GM21825 (cell line): ENCODE data around the gene ACP2.

Source experiments
- ATAC-seq: cut with Tn5 transposase; IDR thresholded peaks from one replicate; pipeline ENCODE4 v1.9.1; 2021; ENCODE audit warnings: mild to moderate bottlenecking, moderate library complexity; ENCODE audit not compliant: unreplicated experiment

The ACP2 gene

DNA sequence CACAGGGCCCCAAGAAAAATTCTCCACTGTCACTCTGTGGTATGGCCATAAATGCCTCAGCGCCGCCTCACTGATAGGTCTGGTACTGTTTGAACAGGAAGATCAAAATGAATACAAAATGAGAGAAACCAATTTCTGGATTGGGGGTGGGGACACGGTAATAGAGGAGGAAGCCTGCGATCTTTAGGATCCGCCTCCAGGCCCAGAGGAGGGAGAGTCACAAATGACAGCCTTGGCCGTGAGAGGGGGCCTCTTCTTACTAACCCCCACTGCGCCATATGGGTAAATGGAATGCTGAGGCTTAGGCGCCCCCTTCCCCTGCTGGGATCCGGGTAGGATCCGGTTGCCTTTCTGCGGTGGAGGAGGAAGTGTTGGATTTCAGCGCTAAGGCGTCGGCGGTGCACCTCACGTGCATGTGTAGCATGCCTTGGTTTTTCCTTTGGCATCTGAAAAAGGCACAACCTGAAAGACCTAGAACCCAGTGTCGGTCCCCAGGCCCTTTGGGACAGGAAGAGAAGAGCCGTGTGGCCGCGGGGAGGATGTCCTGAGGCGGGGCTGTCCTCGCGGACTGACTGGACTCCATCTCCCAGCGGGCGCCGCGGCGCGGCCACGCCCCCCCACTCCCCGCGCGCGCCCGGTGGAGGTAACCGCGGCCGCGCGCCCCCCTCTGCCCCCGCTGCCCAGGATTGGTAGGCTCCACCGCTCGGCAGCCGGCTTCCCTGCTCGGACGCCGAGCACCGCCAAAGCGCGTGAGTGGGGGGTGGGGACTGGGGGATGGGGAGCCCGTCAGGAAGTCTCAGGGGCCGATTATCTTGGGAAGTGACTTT is 20.6 kb upstream of the ACP2 start:
- ATAC-seq: peak; percentile 42

DNA sequence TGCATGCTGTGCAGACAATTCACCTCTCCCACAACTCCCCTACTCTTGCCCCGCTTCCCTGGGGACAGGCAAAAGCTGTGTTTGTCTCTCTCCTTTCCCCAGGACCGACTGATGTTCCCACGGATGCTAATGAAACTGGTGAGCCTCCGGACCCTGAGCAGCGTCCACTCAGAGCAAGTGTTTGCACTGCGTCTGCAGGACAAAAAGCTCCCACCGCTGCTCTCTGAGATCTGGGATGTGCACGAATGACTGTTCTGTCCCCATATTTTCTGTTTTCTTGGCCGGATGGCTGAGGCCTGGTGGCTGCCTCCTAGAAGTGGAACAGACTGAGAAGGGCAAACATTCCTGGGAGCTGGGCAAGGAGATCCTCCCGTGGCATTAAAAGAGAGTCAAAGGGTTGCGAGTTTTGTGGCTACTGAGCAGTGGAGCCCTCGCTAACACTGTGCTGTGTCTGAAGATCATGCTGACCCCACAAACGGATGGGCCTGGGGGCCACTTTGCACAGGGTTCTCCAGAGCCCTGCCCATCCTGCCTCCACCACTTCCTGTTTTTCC is 19.9 kb upstream of the ACP2 start:
- no peak for ATAC-seq

DNA sequence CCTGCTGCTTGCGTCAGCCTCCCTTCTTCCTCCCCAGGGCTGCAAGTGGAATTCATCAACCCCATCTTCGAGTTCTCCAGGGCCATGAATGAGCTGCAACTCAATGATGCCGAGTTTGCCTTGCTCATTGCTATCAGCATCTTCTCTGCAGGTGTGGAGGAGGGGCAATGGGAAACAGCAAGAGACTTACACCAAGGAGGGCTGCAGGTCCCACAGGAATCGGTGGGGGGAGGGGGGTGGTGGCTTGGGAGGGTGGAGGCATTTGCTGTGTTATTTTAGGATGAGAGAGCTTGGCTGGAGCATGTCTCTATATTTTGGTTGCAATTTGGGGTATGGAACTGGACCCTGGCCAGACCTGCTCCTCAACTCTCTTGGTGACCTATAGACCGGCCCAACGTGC is 19.3 kb upstream of the ACP2 start:
- ATAC-seq: no peak

DNA sequence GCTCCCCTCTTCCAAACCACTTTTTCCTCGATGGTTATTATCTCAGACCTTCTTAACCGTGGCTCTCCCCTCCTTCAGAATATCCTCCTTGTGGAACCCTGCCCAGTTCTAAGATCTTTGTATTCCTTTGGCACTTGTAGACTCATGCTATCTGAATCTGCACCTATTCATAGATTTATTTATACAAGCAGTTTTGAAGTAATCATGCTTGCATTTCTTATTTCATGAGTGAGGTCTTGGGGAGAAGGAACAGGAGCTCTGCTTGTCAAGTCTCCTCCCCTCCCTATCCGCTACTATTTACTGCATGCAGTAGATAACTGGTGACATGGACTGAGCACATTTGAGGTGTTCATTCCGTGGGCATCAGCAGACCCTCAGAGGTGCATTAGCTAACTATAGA is 15.9 kb upstream of the ACP2 start:
- no peak for ATAC-seq

DNA sequence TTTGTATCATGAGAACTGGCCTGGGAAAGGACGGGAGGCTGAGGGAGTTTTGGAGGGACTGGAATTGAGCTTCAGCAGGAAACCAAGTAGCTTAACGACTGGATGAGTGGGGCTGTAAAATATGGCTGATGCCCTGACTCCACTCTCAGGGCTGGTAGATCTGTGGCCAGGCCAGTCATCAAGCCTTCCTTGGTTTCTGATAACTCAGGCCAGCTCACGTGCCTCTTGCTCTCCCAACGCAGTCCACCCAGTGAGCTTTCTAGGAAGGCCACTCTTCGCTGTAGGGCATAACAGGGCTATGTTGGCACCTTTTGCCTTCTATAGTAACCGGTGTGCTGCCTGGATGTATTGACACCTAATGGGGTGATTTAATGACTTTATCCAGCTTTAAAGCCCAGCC is 15.5 kb upstream of the ACP2 start:
- ATAC-seq: no peak

DNA sequence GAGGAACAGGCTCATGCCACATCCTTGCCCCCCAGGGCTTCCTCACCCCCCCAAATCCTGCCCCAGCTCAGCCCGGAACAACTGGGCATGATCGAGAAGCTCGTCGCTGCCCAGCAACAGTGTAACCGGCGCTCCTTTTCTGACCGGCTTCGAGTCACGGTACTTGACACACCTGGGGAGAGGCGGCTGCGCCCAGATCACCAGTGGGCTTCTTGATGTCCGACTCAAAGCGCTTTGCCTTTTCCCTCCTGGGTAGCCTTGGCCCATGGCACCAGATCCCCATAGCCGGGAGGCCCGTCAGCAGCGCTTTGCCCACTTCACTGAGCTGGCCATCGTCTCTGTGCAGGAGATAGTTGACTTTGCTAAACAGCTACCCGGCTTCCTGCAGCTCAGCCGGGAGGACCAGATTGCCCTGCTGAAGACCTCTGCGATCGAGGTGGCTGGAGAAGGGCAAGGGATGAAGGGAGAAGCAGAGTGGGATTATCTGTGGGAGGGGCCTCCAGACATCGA is 12.7 kb upstream of the ACP2 start:
- no peak for ATAC-seq

DNA sequence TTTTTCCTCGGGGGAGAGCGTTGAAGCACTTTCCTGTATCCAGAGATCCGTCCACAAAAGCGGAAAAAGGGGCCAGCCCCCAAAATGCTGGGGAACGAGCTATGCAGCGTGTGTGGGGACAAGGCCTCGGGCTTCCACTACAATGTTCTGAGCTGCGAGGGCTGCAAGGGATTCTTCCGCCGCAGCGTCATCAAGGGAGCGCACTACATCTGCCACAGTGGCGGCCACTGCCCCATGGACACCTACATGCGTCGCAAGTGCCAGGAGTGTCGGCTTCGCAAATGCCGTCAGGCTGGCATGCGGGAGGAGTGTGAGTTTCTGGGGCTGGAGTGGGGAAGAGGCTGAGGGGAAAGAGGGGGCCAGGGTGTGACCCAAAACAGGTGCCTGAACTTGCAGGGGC is 11.8 kb upstream of the ACP2 start:
- ATAC-seq: no peak

DNA sequence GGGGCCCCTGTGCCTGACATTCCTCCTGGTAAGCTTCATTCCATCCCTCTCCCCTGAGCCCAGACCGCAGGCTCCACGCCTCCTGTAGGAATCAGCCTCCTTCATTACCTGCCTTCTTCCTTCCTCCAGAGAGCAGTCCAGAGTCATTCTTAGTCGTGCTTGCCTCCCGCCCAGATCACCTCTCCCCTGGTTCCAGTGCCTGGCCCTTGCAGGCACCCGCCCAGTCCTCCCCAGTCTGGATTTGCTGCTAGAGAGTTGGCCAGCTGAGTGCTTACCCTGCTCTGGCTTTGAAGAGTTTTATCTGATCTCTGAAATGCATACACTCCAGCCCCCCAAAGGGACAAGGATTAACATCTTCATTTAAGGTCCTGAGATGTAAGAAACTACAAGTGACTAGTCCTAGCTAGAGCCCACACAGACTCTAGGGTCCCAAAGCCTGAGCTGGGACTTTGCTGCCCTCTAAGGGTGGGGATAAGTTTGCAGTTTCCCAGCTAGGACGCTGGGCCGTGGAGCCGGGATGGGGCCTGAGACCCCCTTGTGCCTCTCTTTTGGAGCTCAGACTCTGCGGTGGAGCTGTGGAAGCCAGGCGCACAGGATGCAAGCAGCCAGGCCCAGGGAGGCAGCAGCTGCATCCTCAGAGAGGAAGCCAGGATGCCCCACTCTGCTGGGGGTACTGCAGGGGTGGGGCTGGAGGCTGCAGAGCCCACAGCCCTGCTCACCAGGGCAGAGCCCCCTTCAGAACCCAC is 10.8 kb upstream of the ACP2 start:
- ATAC-seq: no peak

DNA sequence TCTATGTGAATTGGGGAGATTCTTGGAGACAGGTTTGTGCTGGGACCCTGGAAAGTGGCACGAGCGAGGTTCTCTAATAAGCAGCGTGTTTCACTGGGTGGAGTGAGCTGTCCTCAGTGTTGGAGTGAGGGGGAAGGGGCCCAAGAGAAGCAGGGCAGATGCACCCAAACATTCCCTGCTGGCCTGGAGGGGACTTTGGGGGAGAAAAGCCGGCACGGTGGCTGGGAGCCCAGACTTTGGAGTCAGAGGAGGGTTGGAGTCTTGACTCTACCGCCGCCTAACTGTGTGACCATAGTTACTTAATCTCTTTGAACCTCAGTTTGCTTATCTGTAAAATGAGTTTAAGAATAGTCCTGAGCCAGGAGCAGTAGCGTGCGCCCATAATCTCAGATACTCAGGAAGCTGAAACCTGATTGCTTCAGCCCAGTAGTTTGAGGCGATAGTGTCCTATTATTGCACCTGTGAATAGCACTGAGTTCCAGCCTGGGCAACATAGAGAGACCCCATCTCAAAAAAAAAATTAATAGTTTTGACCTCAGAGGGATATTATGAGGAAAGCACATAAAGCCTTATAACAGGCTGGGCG is 9.8 kb upstream of the ACP2 start:
- ATAC-seq: no peak

DNA sequence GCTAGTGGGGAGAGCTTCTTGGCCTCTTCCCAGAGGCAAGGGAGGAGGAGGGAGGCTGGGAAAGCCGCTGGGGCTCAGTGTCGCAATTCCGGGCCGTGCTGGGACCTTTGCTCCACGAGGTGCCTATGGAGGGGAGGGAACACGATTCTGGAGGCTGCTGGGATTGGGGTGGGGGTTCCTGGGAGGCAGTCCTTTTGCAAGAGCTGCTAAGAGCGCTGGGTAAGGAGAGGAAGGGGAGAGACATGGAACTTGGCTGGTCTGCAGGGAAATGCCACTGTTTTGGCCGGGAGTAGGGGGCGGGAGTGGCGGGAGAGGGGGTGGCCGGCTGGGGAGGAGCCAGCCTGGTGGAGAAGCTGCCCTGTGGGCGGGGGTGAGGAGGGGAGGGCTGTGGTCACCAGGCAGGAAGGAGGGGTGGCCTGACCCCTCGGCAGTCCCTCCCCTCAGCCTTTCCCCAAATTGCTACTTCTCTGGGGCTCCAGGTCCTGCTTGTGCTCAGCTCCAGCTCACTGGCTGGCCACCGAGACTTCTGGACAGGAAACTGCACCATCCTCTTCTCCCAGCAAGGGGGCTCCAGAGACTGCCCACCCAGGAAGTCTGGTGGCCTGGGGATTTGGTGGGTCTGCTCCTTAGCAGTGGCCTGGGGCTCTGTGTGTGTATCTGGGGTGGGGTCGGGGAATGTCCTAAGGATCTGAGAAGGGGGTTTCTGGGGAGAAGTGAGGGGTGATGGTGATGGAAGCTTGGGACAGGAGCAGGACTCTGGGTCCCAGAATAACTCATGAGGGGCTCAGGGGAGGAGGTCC is 9.1 kb upstream of the ACP2 start, which contains the start of gene NR1H3:
Gene NR1H3, plus strand, starts transcription at position 480 of the 800 bp plus-strand sequence. CDS start 1,221 bp downstream, outside the sequence.
- no peak for ATAC-seq

DNA sequence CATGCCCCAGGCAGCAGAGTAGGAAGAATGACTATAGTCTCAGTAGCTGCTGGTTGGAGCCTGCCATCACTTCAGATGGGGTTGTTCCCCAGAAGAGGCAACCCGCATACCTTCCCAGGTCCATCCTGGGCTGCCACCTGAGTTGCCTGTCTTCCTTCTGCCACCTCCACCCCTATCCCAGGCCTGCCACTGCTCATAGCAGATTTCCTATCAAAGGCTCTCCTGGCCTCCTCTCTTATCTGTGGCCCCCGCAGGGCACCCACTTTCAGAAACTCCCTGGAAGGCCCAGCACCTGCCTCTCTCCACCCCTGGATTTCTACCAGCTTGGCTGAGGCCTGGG is 8.5 kb upstream of the ACP2 start:
- no peak for ATAC-seq

DNA sequence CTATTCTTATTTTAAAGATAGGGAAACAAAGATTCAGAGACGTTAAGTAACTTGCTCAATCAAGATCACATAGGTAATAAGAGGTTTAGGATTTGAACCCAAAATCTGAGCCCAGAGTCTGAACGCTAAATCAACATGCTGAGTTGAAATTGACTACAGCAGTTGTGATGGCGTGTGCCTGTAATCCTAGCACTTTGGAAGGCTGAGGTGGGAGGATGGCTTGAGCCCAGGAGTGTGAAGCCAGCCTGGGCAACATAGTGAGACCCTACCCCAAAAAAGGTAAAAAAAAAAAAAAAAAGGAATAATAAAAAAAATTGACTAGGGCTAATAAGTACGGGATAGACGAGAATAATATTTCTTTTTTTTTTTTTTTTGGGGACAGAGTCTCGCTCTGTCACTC is 7.8 kb upstream of the ACP2 start:
- no peak for ATAC-seq

DNA sequence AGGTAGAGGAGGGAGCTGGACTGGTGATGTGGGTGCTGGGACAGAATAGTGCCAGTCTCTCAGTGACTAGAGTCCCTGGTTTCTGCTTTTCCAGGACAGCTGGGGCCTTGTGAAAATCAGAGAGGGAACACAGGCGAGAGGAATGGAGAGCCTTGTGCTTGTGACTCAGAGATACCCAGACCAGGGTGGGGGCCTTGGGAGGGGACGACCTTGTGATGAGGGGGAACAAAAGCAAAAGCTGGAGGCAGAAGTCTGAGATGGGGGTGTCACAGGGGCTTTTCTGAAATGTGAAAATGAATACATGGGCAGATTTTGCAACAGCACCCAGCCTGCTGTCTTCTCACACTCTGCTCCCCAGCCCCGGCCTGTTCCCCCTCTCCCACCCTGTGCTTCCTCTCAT is 5.8 kb upstream of the ACP2 start:
- ATAC-seq: no peak

DNA sequence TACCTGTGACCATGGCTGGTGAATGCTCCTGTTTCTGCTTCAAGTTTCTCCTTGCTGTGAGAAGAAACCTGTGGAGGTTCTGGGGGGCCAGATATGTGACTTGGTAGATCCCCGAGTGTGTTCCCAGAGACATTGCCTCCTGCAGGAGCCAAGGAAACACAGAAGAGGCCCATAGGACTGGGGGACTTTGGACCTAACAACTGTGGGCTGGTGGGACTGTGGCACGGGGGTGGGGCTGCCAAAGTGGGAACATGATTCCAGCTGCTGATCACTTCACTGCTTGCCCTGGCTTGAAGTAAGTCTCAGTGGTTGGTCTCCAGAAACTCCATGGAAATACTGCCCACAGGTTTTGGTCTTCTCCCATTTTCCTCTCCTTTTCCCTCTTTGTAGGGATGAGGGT is 5.0 kb upstream of the ACP2 start:
- ATAC-seq: no peak

DNA sequence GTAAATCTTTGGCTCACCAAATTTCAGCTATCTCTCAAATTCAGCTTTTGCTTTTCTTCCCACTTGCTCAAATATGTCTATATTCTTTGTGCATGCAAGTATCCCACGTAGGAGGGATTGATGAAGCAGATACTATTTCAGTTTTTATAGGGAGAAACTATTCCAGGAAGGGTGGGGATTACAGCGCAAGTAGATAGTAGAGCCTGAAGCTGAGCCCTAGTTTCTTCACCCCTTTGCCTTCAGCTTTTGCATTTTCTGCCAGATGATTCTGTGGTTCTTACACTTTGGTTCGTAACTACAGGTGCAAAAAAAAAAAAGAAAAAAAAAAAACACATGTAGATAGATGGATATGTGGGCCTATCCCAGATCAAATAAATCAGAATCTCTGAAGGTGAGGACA is 3.1 kb upstream of the ACP2 start:
- ATAC-seq: no peak

DNA sequence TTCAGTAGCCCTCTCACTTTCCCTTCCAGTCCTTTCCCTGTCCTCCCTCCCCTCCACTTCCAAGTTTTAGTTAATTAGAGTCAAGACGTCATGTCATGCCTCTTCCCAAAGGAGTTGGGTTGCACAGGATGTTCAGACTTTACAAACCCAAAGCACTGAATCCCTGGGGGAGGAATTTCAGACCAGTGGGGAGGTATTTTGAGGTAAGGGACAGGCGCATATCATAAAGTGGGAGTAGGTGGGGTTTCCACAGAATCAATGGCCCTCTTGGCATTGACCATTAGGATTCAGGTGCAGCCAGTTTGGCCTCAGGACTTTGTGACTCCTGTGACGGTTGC is 733 bp upstream of the ACP2 start:
- no peak for ATAC-seq

DNA sequence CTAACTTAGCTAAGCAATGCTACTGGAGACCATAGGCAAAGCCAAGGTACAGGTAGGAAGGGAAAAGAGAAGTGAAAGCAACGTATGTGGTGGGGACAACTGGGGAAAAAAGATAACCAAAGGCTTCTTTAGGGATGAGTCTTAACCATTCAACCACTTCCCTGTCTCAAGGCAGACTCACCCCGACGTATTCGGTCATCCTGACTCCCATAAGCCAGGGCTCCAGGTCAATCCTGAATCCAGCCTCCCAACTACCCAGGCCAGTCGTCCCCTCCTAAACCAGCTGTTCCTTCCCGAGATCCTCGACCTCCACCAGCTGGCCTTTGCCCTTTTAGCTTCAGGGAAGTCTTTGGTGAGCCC is 330 bp downstream of the ACP2 start:
- peak; percentile 30 for ATAC-seq

DNA sequence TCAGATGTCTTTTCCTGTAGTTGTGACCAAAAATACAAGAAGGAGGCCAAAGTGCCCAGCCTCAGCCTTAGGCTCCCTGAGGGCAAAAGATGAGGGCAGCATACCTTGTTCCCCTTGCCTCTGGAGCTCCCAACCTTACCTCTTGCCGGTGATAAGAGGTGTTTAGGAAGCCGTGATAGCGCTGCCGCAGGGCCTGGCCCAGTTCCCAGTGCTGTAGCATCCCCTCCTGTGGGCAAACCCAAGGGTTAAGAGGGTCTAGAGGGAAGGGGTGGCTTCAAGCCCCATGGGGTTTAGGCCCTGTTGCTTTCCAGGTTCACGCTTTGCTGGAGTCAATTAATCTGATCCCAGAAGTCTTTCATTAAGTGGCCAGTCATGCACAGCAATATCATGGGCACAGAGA is 1.1 kb downstream of the ACP2 start:
- no peak for ATAC-seq

DNA sequence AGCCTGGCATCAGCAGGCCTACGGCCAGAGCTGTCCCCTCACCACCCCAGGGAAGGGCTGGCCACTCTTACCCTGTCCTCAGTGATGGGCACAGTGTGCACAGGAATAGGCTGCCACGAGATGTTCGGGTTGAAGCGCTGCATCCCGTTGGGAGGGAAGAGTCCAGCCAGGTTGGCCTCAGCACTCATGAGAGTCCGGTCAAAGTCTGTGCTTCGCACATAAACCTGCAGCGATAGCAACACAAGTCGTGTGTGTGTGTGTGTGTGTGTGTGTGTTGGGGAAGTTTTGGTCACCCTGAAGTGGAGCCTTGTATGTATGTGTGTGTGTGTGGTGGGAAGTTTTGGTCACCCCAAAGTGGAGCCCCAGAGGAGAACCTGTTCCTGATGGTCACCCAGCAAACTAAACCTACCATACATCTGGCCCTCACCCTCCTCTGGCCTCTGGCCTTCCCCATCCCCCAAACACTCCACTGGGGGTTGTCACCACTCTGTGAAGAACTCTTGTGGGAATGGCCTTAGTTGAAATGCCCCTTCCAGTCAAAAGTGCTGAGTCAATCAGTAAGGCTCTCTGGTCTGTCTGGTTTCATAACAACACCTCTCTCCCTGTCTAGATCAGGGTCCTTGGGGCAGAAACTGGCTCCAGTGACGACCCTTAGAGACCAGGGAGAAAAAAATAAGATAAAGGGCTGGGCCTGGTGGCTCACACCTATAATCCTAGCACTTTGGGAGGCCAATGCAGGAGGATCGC is 2.8 kb downstream of the ACP2 start:
- ATAC-seq: no peak
